G401.6 (cell line): ENCODE measurements around the gene AIRE.

ENCODE experiments used
- FAIRE-seq: peaks from 2 replicates; lab custom pipeline; 2012; peaks lifted over from hg19 to GRCh38; lab: Jason Lieb, UNC

AIRE gene

GRCh38 chr21:44325386-44326271 lies 40.0 kb downstream of the AIRE start:
- FAIRE-seq: no peak

GRCh38 chr21:44326272-44326647 lies 40.6 kb downstream of the AIRE start:
- no peak for FAIRE-seq

- no peak for FAIRE-seq
Observed at GRCh38 chr21:44326716-44327602, 41.3 kb downstream of the AIRE start.

DNA sequence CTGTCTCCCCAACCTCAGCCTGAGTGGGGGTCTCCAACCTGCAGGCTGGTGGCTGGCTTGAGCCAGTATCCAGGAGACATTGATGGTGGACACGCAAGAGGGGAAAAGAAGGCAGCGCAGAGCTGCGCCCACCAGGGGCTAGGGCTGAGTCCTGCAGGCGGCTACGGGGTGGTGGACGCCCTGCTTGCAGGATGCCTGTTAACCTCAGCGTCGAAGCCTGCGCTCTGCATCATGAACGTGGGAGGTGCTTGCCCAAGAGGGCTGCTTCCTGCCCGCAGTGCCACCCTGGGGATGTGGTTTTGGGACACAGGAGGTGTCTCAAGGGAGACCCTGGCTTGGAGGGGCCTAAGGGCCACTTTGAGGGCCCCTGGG lies 41.9 kb downstream of the AIRE start:
- no peak for FAIRE-seq

DNA sequence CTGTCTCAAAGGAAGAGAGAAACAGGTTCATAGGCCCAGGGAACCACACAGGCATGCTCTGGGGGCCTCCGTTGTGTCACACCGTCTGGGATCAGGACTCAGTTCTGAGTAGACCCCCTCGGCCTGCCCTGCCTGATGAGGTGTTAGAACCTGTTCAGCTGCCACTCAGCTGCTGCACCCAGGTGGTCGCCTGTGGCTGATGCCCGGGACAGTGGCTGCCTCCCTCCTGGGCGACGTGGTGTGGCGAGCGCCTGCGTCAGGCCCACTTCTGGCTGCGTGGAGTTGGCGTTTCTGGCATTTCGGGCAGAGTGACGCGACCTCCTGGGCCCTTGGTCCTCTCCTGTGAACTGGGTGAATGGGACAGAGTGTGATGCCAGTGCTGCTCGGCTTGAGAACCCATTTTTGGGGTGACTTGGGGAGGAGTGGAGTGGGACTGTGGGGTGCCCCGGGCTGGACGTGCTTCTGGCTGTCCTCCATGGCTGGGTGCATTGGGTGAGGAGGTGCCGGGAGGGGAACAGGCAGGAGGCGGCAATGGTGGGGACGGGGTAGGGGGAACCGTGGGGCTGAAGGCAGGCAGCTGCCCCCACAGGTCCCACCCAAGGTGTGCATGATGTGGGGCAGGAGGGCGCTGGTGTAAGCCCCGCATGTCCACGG lies 42.7 kb downstream of the AIRE start:
- FAIRE-seq: no peak

DNA sequence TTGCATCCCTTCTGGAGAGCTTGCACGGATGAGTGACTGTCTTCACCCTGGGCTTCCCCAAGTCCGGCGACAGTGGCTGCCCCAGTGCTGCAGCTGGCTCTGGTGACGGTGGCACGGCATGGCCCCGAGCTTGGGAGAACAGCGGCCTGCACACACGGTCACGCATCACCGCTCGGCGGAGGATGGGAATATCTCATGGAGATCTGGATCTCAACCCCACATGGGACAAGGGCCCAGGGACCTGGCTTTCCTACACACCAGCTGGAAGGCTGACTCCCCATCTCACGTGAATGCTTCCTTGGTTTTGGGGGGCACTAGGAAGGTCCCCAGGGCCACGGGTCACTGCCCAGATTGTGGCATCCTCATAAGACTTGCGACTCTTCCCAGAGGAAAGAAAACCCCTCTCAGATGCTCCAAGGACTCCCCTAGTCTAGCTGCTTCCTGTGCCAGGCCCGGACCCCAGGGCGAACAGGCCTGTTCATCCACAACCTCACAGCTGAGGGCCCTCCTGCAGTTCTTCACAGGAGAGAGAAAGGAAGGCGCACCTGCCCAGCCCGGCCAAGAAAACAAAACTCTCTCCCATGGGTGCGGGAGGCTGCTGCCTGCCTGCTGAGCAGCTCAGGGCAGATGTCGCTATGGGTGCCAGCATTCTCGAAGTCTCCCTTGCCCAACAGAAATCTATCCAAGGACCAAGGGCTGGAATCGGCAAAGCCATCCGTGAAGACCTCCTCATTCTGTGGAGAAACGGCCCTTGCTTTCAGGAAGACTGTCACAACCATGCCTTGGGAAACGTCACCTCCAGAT lies 43.6 kb downstream of the AIRE start:
- FAIRE-seq: no peak

DNA sequence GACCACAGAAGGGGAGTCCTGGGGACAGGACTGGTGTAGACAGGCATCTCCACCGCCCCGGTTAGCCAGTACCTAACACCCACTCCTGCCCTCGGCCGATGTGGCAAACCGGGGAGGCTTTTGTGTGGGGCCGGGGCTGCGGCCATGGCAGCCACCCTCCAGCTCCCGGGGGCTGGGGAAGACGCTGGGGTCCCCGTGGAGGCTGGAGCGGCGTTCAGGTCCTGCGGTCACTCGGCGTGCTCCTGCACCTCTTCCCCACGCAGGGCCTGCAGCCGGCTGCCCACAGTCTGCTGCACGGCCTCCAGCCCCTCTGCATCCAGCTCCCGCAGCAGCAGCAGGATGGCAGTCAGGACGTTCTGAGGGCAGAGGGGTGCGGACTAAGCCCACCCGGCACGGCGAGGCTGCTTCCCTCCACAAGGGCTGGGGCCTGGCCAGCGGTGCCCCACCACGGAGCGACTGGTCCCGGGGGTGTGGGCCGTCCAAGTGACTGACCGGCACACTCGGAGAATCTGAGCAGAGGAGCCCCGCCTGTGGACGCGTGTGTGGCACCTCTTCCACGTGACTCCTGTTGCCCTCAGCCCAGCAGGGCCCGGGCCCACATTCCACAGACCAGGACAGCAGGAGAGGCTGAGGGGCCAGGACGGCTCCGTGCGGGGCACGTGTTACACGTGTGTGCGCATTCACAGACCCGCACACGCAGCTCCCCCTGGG lies 44.5 kb downstream of the AIRE start:
- no peak for FAIRE-seq

- no peak for FAIRE-seq
Observed at GRCh38 chr21:44330698-44331097, 45.0 kb downstream of the AIRE start.

DNA sequence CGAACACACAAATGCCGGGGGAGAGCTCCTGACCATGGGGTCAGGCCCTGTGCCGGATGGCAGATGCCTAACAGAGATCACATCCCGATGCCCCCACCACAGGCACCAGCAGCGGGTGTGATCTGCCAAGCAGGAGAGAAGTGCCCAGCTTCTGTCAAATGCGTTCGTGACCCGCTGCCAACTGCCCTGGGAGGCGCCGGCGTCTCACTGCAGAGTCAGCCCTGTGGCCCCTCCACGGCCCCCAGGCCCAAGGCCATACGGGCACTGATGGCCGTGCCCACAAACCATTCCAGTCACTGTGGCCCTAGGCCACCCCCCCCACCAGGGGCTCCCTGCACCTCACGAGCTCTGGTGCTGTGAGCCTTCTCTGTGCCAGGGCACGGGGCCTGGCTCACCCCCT lies 45.5 kb downstream of the AIRE start:
- no peak for FAIRE-seq

DNA sequence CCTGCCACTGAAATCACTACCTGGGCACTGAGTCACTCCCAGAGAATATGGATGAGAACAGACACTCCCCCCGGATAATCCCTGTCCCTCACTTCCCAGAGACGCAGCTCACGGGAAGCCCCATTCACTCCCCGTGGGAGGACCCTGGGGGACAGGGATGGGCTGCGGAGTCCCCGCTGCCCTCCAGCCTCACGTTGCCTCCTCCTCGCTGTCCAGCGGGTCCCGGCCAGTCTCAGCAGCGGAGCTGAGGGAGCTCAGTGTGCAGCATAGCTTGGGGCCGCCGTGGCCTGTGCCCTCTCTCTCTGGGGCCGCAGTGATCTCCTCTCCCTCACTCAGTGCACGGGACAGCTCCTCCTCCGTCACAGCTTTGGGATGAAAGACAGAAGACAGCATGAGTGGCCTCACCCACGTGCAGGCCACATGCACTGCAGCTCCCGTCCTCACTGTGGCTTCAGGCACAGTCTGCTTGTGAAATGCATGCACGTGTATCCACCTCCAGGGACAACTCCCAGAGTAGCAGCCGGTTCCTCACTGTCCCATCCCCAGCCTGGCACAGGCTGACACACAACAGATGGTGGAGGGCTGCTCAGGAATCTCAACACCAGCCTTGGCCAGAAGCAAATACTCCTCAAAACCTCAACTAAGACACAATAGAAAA lies 46.1 kb downstream of the AIRE start:
- FAIRE-seq: no peak

GRCh38 chr21:44332383-44332782 lies 46.7 kb downstream of the AIRE start:
- no peak for FAIRE-seq

GRCh38 chr21:44332965-44333364 lies 47.3 kb downstream of the AIRE start:
- FAIRE-seq: no peak

DNA sequence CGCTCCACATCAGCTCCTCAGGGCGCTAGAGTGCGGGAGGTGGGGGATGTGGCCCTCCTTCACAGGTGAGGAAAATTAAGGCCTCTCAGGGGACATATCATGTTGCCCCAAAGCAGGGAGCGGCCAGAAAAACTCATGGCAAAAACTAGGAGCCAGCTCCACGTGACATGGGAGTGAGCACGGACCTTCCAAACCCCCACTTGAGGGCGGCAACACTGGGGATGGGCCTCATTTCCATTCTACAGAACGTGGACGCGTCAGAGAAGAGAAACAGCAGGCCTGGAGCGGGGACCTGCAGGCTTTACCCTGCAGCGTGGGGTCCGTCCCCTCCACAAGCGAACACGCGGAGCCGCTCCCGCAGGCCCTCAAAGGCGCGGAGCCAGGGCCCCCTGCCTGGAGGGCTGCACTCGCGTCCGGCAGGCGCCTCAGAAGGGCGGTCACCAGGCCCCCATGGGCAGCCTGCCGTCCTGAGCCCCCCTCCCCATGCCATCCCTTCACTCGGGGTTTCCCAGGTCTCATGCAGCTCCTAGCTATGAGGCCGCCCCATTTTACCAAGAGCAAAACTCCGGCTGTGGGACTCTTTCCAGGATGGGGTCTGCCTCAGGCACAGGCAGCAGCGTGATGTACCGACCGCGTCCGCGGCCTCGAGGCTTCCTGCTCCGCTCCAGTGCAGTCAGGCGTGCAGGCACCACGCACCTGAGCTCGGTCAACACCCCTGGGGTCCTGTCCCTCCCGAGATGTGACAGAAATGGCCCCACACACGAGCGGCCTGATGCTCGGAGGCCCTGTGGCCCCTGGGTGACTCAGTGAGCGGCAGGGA lies 48.0 kb downstream of the AIRE start:
- no peak for FAIRE-seq

DNA sequence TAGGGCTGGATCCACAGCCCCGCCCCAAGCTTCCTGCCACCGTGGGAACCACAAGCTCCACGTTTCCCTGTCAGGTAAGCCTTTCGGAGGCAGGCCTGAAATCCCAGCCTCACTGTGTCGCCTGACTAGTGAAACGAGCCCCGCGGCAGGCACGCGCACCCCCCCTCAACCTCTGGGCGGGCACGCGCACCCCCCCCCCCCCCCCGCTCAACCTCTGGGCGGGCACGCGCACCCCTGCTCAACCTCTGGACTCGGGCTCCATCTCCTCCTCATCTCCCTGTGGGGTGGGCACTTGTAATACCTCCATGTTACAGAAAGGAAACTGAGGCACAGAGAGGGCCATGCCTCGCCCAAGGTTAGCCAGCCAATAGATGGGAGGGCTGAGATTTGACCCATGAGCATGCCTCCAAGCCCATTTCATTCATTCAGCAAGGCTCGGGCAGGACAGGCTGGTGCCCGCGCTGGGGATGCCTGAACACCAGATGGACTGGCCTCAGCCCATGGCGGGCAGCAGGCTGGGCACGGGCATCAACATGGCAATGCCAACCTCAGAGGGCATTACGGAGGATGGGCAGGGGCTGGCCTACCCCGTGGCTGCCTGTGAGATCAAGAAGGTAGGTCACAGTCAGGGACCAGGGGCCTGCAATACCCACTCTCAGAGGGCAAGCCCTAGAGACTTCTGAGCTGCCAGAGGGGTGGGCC lies 48.8 kb downstream of the AIRE start:
- no peak for FAIRE-seq

DNA sequence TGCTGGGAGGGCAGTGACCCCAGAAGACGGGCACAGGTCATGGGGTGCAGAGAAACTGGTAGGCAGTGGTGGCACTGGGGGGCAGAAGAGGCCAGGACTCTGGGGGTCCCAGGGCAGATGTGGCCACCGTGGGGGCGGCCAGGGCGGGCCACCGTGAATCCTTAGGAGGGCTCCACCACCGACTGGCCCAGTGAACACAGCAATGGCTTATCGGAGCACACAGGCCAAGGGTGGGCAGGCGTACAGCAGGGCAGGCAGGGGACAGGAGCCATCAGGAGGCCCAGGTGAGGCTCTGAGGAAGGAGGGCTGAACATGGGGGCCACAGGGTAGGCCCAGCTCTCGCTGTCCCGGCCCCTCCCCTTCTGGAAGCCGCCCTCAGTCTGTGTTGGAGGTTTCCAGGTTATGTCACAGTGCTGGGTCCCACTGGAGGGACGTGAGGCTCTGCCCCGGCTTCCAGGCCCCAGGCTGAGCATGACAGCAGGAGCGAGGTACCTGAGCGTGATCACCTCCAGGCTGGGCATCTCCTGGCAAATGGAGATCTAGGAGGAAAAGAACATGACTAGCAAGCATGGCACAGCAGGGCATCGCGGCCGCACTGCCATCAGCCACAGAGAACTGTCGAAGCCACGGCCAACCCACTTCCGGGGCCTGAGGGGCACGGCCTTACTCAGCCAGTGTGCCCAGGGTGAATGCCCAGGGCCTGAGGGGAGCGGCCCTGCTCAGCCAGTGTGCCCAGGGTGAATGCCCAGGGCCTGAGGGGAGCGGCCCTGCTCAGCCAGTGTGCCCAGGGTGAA lies 49.8 kb downstream of the AIRE start:
- no peak for FAIRE-seq

DNA sequence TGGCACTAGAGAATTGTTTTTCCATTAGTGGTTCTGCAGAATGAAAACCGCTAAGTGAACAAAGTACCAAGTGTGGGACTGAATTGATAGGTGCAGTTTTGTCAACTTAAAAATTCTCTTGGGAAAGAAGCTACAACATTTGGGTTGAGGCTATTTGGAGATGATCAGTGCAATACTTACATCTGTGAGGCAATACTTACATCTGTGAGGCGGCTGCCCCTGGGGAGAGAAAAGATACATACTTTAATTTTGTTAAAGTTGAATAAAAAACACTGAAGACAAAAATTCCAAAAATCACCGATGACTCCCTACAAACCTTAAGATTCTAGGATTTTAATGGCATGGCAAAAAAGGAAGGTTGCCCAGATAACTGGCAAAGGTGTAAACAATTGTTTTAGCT lies 51.8 kb downstream of the AIRE start:
- no peak for FAIRE-seq

GRCh38 chr21:44337941-44338895 lies 52.5 kb downstream of the AIRE start:
- FAIRE-seq: no peak
